GM12878 (cell line): ENCODE measurements around the gene GFI1. TPM values are rescaled to one million over a fixed set of nuclear protein-coding genes. Genes with fewer than 3 reads are reported as not detected.

Source experiments
- ATAC-seq: fragments of 200-7000 bp; cut with Tn5 transposase; 3 replicates; pipeline ENCODE4 v1.9.1; 2020; ENCODE audit warnings: mild to moderate bottlenecking, moderate library complexity
- BruUV-seq: library from RNA; stranded (reverse); fragments of 400-500 nt; replicated peaks from 2 replicates; lab custom pipeline; 2021; lab: Mats Ljungman, UMichigan
- CTCF ChIA-PET: fragments of 300-600 bp; sonication (Branson Sonifier 250); formaldehyde crosslinking; extraction: SDS; loops from one replicate; lab custom pipeline; 2021; ENCODE audit warnings: inconsistent platforms; lab: Yijun Ruan, JAX
- POLR2A ChIA-PET: fragments of 350-600 bp; formaldehyde crosslinking; extraction: SDS; loops from one replicate; lab custom pipeline; 2021; ENCODE audit warnings: inconsistent platforms; lab: Charles Lee
- RAD21 ChIA-PET: fragments of 300-600 bp; sonication (Branson Sonifier 250); formaldehyde crosslinking; loops from one replicate; lab custom pipeline; 2023; ENCODE audit warnings: antibody characterized with exemption; ENCODE audit not compliant: unreplicated experiment; lab: Charles Lee
- SMC1A ChIA-PET: fragments of 300-600 bp; sonication (Branson Sonifier 250); formaldehyde crosslinking; loops from one replicate; lab custom pipeline; 2023; ENCODE audit not compliant: unreplicated experiment, uncharacterized antibody; lab: Charles Lee
- DNase-seq: peaks from one replicate; pipeline ENCODE4 v3.0.0-alpha.2; 2011; ENCODE audit warnings: low read depth, low spot score
- FAIRE-seq: peaks from 3 replicates; lab custom pipeline; 2011; peaks lifted over from hg19 to GRCh38; lab: Jason Lieb, UNC
- H2AFZ ChIP-seq: 2 replicates; pipeline ENCODE4 v1.6.0; 2011; ENCODE audit warnings: low read depth, low read length, control low read depth; ENCODE audit not compliant: control insufficient read depth
- H3K27ac ChIP-seq: 2 replicates; pipeline ENCODE4 v1.5.1; 2011; ENCODE audit warnings: control low read depth; ENCODE audit not compliant: control insufficient read depth, insufficient read depth
- H3K27me3 ChIP-seq, 2 experiments: replicated peaks in 1 of 2; 2 replicates each; pipeline versions ENCODE4 v1.6.0 to v1.6.1; 2011; ENCODE audit warnings: low read length in 1 of 2; ENCODE audit not compliant: control insufficient read depth in 2 of 2, insufficient read depth in 2 of 2
- H3K36me3 ChIP-seq, 2 experiments: 2 replicates each; pipeline ENCODE4 v1.5.1; 2011; ENCODE audit warnings: low read length in 1 of 2; ENCODE audit not compliant: control insufficient read depth in 2 of 2, insufficient read depth in 2 of 2
- H3K4me1 ChIP-seq: 2 replicates; pipeline ENCODE4 v1.6.1; 2011; ENCODE audit warnings: mild to moderate bottlenecking, low read length, moderate library complexity, mixed read lengths; ENCODE audit not compliant: control insufficient read depth, insufficient read depth
- H3K4me2 ChIP-seq: 2 replicates; pipeline ENCODE4 v1.6.0; 2011; ENCODE audit warnings: control low read depth; ENCODE audit not compliant: control insufficient read depth, insufficient read depth
- H3K4me3 ChIP-seq: fragments of 200-600 bp; sonication (generic); 2 replicates; pipeline ENCODE4 v1.5.1; 2016
- H3K79me2 ChIP-seq: 2 replicates; pipeline ENCODE4 v1.6.0; 2011; ENCODE audit warnings: low read length; ENCODE audit not compliant: control insufficient read depth, insufficient read depth
- H3K9ac ChIP-seq: 2 replicates; pipeline ENCODE4 v1.8.0; 2011; ENCODE audit warnings: low read length, control low read depth, mixed read lengths; ENCODE audit not compliant: control insufficient read depth, insufficient read depth
- H3K9me3 ChIP-seq: replicated peaks from 3 replicates; pipeline ENCODE4 v1.5.1; 2011; ENCODE audit warnings: mild to moderate bottlenecking, low read length; ENCODE audit not compliant: control insufficient read depth, insufficient read depth
- H4K20me1 ChIP-seq: 2 replicates; pipeline ENCODE4 v1.6.0; 2011; ENCODE audit not compliant: control insufficient read depth, insufficient read depth
- CBX5 ChIP-seq: sonication (generic); IDR thresholded peaks from 2 replicates; pipeline ENCODE4 v1.6.1; 2016; ENCODE audit warnings: low read depth, moderate library complexity, mild to moderate bottlenecking, inconsistent platforms
- ETV6 ChIP-seq, 2 experiments: fragments of 450-650 bp in 1 of 2; IDR thresholded peaks in 1 of 2; conservative IDR thresholded peaks in 1 of 2; 2 replicates each; pipeline ENCODE4 v1.6.1; 2014; ENCODE audit warnings: antibody characterized with exemption in 1 of 2, borderline replicate concordance in 1 of 2, low read depth in 1 of 2, mild to moderate bottlenecking in 1 of 2, moderate library complexity in 1 of 2
- RFX5 ChIP-seq: IDR thresholded peaks from 2 replicates; pipeline ENCODE4 v1.6.1; 2011; ENCODE audit warnings: low read depth, low read length, improper control_type of control experiment
- SRF ChIP-seq, 2 experiments: IDR thresholded peaks; 2 replicates each; pipeline ENCODE4 v1.6.1; 2011; ENCODE audit warnings: low read depth in 2 of 2, low read length in 2 of 2, mild to moderate bottlenecking in 1 of 2, moderate library complexity in 1 of 2
- WGBS: methylation state at CpG from one replicate; pipeline ENCODE4 v1.1.6; 2016; ENCODE audit warnings: low lambda C conversion rate; ENCODE audit not compliant: insufficient replicate concordance, insufficient coverage; ENCODE audit errors: missing lambda C conversion rate; 5-methylcytosine and 5-hydroxymethylcytosine counted together
- in situ Hi-C: fragments of 300-500 bp; cut with MboI; formaldehyde crosslinking; loops from 9 replicates; pipeline ENCODE4 v1.14.3; 2018; ENCODE audit warnings: mixed read lengths
- intact Hi-C: fragments of 100-400 bp; cut with micrococcal nuclease; formaldehyde crosslinking; loops from one replicate; pipeline ENCODE4 v1.14.2; 2022; ENCODE audit not compliant: unreplicated experiment
- polyA plus RNA-seq, 11 experiments: library from polyadenylated mRNA; depleted of rRNA in 4 of 11; unstranded in 6 of 11; stranded (reverse) in 5 of 11; fragments of >200 nt; fragmentation: Nextera tagmentation in 4 of 11; fragmentation: Illumina TruSeq in 1 of 11; extraction: Ambion mirVana in 4 of 11; extraction: Trizol in 1 of 11; gene quantifications; 1 replicate in 1 of 11; 2 replicates in 10 of 11; pipeline versions ENCODE4 v1.2.1 to v1.2.3, GENCODE V29; 2011 to 2016; ENCODE audit warnings: inconsistent platforms in 2 of 11, missing spikeins in 2 of 11, low read depth in 1 of 11
- total RNA-seq, 4 experiments: library from RNA; depleted of rRNA in 3 of 4; stranded (reverse); fragments of >200 nt in 3 of 4; fragmentation: Illumina TruSeq in 1 of 4; extraction: Trizol in 1 of 4; gene quantifications; 2 replicates each; pipeline versions ENCODE4 v1.2.1 to v1.2.3, GENCODE V29; 2013 to 2021

GFI1 gene
- total and polyA plus RNA-seq, 10 of the 15 experiments (the other 5 are each of a cell fraction or from before 2014, with no cell fraction given), result 1.8 to 18.3 (median 7.4) TPM

- no peak overlapping the region for H2AFZ ChIP-seq
- H3K9ac ChIP-seq, result no peak overlapping the region
- FAIRE-seq (no peak), DNase-seq (no peak), ATAC-seq (no peak)
- no peak overlapping the region for H3K4me3 ChIP-seq
- in situ Hi-C loops (no loop called here), intact Hi-C loops (no loop called here)
- peaks cover 32% of the 10 kb centered on the region for H3K4me1 ChIP-seq
- TF ChIP-seq SRF (IDR thresholded peaks at IDR 0.05; ENCODE audit: low read depth in 2 of 2, low read length in 2 of 2) (no peak), ETV6 (conservative IDR thresholded peaks at IDR 0.05 in 1 of 2, IDR thresholded peaks at IDR 0.05 in 1 of 2; ENCODE audit: borderline replicate concordance in 1 of 2, low read depth in 1 of 2) (no peak), CBX5 (no peak)
- ChIA-PET POLR2A (no interaction called here), CTCF (interaction anchor here (0.6 to 1.5 kb wide), 5 partner anchors 9 to 601 kb away, joined by 3 to 5 read pairs (median 3); no protein-coding TSS in a partner anchor), RAD21 (interaction anchor here (0.6 to 1.0 kb wide), 2 partner anchors 64 to 169 kb away, joined by 3 read pairs; no protein-coding TSS in a partner anchor), SMC1A (interaction anchor here (0.8 to 2.5 kb wide), 3 partner anchors 54 to 180 kb away, joined by 4 to 7 read pairs (median 4); partner anchors contain the start of genes GLMN and RPAP2)
- H3K79me2 ChIP-seq, result no peaks in the 10 kb centered on the region
- no peak overlapping the region for H3K4me2 ChIP-seq
- no peak overlapping the region for H3K27ac ChIP-seq
- H3K27me3 ChIP-seq, result no peaks in the 10 kb centered on the region
- no peaks in the 10 kb centered on the region for H3K9me3 ChIP-seq
- WGBS, result 94% methylated on average over 9 of the region's 9 CpGs
- H3K36me3 ChIP-seq, result peaks cover 0 to 15% of the 10 kb centered on the region in 2 experiments; a peak in 2 of 4 replicates
- no TSS peak for BruUV-seq
- H4K20me1 ChIP-seq, result no peaks in the 10 kb centered on the region
These were observed 7.1 kb downstream of the GFI1 start for GRCh38 chr1:92479587-92479986.

GRCh38 chr1:92478393-92478792 lies 8.3 kb downstream of the GFI1 start:
- Histone ChIP-seq H3K79me2 (no peaks in the 10 kb centered on the region), H3K9ac (no peak overlapping the region), H3K4me2 (no peak overlapping the region), H2AFZ (no peak overlapping the region), H3K27me3 (no peaks in the 10 kb centered on the region), H3K9me3 (no peaks in the 10 kb centered on the region), H4K20me1 (no peaks in the 10 kb centered on the region), H3K4me3 (no peak overlapping the region), H3K36me3 (peaks cover 0 to 15% of the 10 kb centered on the region in 2 experiments; a peak in 2 of 4 replicates), H3K4me1 (peaks cover 37% of the 10 kb centered on the region), H3K27ac (no peak overlapping the region)
- WGBS, result 74% methylated on average over 3 of the region's 3 CpGs
- ChIA-PET CTCF (interaction anchor here (1.5 to 2.0 kb wide), 3 partner anchors 15 to 168 kb away, joined by 4 to 9 read pairs (median 5); no protein-coding TSS in a partner anchor), POLR2A (interaction anchor here (0.7 to 1.2 kb wide), 3 partner anchors 8 to 119 kb away, joined by 3 to 5 read pairs (median 3); partner anchors contain the start of gene GFI1), SMC1A (interaction anchor here (0.9 to 2.9 kb wide), 9 partner anchors 9 to 118 kb away, joined by 3 to 13 read pairs (median 5); partner anchors contain the start of gene GFI1), RAD21 (interaction anchor here (1.0 to 1.4 kb wide), 5 partner anchors 8 to 166 kb away, joined by 3 to 8 read pairs (median 4); partner anchors contain the start of gene GFI1)
- intact Hi-C loops (no loop called here), in situ Hi-C loops (no loop called here)
- DNase-seq, result no peak
- no TSS peak for BruUV-seq
- no peak for FAIRE-seq
- no peak for TF ChIP-seq RFX5
- no peak; the same call in 2 of the 3 replicates for ATAC-seq
